Right lung (tissue), 5 donors: ENCODE data around the gene RGSL1. TPM values are rescaled to one million over a fixed set of nuclear protein-coding genes. Genes with fewer than 3 reads are reported as not detected.

Experiments used
- polyA plus RNA-seq, 5 donors: library from polyadenylated mRNA; unstranded; fragments of 120-200 nt; gene quantifications; one replicate each; pipeline versions ENCODE4 v1.2.1 to v1.2.3, GENCODE V29; 2013; ENCODE audit warnings: inconsistent platforms in 1 of 5, low replicate concordance in 1 of 5; ENCODE audit not compliant: insufficient read length in 5 of 5, insufficient read depth in 1 of 5

RGSL1 gene
- polyA plus RNA-seq, 5 donors, result not detected

Other genes starting within 250 kb of the RGSL1 start
- gene GLUL, start 58.4 kb upstream of the RGSL1 start, polyA plus RNA-seq, result 100 to 1,000 TPM; 393 to 445 (median 421) TPM
- gene TEDDM1, start 49.5 kb upstream of the RGSL1 start, polyA plus RNA-seq, result under 1 TPM; 0.04 to 0.44 (median 0.21) TPM
- 10 to 100 TPM in 4 of 5 donors, 1 to 10 TPM in 1; 8.7 to 13.2 (median 12.6) TPM for gene RNASEL, start 139.1 kb downstream of the RGSL1 start, polyA plus RNA-seq
- gene RGS16, start 154.2 kb downstream of the RGSL1 start, polyA plus RNA-seq, result 1 to 10 TPM; 3.9 to 6.1 (median 5.5) TPM
- under 1 TPM in 1 of 5 donors, not detected in 4; 0.03 TPM for gene RGS8, start 234.4 kb downstream of the RGSL1 start, polyA plus RNA-seq